ENCODE measurements around the gene FAM81A.
A peak's percentile ranks its signal among the peaks of the same experiment; 100 is the strongest.
"Not testable (repeated sequence)": the region's sequence is repeated elsewhere in the genome, so short reads cannot be mapped to it uniquely, and the experiment has no call there.

FAM81A gene

GRCh38 chr15:59437817-59438624 is at the start of gene FAM81A:
Gene FAM81A, plus strand, starts transcription at chr15:59438186. Its CDS starts 20,441 bp downstream, at chr15:59458627.
- peak; percentile 5 to 12 for DNase-seq

- DNase-seq, result no peak
These were observed 49.3 kb upstream of the FAM81A start for GRCh38 chr15:59388670-59389069.

GRCh38 chr15:59392299-59392698 is 45.7 kb upstream of the FAM81A start:
- DNase-seq, result no peak

GRCh38 chr15:59394166-59394661 is 43.8 kb upstream of the FAM81A start:
- DNase-seq, result no peak

GRCh38 chr15:59396211-59396610 is 41.8 kb upstream of the FAM81A start:
- no peak for DNase-seq

GRCh38 chr15:59396679-59397078 is 41.3 kb upstream of the FAM81A start:
- no peak for DNase-seq

GRCh38 chr15:59398220-59398619 is 39.8 kb upstream of the FAM81A start:
- DNase-seq, result no peak

- no peak for DNase-seq
These were observed 38.4 kb upstream of the FAM81A start for GRCh38 chr15:59399465-59400102.

- DNase-seq, result no peak
These were observed 37.7 kb upstream of the FAM81A start for GRCh38 chr15:59400103-59400813.

- not testable (repeated sequence) for DNase-seq
These were observed 36.7 kb upstream of the FAM81A start for GRCh38 chr15:59401051-59401823.

- no peak for DNase-seq
These were observed 36.0 kb upstream of the FAM81A start for GRCh38 chr15:59401824-59402569.

GRCh38 chr15:59405079-59405478 is 32.9 kb upstream of the FAM81A start:
- no peak for DNase-seq

- no peak for DNase-seq
These were observed 31.5 kb upstream of the FAM81A start for GRCh38 chr15:59406446-59406845.

GRCh38 chr15:59407946-59408345 is 30.0 kb upstream of the FAM81A start:
- DNase-seq, result no peak

- DNase-seq, result no peak
These were observed 27.5 kb upstream of the FAM81A start for GRCh38 chr15:59410391-59410896.

- no peak for DNase-seq
These were observed 24.4 kb upstream of the FAM81A start for GRCh38 chr15:59413577-59413976.

GRCh38 chr15:59416816-59417215 is 21.2 kb upstream of the FAM81A start:
- no peak for DNase-seq

- DNase-seq, result no peak
These were observed 18.8 kb upstream of the FAM81A start for GRCh38 chr15:59419170-59419569.

- no peak for DNase-seq
These were observed 17.9 kb upstream of the FAM81A start for GRCh38 chr15:59420108-59420507.

- no peak for DNase-seq
These were observed 16.9 kb upstream of the FAM81A start for GRCh38 chr15:59420986-59421618.

GRCh38 chr15:59424616-59425015 is 13.4 kb upstream of the FAM81A start:
- no peak for DNase-seq
